T-helper 2 cell (primary cell): ENCODE data around the gene NUP98.
"Not testable (repeated sequence)": the region's sequence is repeated elsewhere in the genome, so short reads cannot be mapped to it uniquely, and the experiment has no call there.

Experiments
- DNase-seq, 5 experiments: peaks; one replicate each; pipeline versions ENCODE4 v3.0.0 to v3.0.0-alpha.2; 2012 to 2022

Gene NUP98

DNA sequence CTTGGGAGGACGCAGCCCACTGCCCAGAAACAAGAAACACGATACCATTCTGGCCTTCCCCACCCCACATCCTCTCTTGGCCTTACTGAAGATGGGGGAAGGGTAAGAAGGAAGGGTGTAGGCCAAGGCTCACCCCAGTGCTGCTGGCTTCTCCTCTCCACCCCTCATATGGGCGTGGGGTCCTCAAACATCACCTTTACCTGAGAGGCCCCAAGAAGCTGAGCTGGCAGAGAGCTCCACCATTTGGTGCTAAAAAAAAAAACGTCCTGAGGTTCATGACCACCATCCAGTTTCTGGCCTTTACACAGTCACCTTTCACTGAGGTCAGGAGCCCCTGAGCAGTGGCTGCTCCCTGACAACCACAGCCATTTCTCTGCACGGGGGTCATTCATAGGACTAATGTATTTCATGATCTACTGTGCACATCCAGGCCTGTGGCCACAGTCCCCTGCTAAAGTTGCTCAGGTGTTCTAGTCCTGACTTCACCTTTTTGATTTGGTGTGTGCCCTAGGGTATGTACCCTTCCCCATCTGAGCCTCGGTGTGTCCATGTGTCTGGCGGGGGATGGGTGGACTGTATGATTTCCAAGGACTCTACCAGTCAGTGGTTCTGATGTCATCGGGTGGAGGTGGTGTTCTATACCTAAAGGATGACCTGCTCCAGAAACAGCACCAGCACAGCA, 28.3 kb upstream of the NUP98 start:
- DNase-seq: no peak

DNA sequence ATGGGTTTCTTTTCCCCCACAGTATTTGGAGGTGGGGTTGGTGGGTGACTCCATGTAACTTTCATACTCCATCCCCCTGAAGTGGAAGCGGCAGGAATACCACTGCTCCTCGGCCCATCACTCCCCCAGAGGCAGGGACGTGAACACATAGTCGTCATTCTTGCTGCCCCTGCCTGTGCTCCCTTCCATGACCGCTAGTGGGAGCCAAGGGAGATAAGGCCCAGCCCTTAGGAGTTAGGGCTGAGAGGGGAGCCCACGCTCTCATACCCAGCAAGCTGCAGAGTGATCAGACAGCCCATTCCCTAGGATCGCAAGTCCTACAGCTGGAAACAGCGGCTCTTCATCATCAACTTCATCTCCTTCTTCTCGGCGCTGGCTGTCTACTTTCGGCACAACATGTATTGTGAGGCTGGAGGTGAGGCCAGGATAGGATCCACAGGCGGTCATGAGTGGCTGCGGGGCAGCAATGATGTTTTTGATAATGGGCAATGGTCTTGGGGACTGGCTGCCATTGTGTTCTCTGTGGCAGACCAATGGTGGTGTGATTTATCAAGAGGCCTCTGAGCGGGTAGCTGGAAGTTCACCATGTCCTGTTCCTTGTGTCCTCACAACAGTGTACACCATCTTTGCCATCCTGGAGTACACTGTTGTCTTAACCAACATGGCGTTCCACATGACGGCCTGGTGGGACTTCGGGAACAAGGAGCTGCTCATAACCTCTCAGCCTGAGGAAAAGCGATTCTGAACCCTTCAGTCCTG, 27.5 kb upstream of the NUP98 start:
- DNase-seq: peak; percentile 51 to 81 (median 73)

DNA sequence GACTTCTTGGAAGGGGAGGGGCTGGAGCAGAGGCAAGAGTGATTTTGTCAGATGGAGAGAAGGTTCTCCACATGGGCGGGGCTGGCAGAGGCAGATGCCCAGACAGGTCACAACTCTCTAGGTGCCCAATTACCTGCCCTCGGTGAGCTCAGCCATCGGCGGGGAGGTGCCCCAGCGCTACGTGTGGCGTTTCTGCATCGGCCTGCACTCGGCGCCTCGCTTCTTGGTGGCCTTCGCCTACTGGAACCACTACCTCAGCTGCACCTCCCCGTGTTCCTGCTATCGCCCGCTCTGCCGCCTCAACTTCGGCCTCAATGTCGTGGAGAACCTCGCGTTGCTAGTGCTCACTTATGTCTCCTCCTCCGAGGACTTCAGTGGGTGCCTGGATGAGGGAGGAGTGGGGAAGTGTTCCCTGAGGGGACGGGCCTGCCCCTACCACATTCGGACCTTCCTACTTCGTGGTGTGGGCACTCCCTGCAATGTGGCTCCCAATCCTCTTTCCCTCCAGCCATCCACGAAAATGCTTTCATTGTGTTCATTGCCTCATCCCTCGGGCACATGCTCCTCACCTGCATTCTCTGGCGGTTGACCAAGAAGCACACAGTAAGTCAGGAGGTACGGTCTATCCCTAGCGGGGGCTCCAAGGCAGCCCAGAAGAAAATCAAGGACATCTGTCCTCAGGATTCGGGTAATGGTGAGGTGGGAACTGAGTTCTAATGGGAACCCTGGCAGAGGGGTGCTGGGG, 26.6 kb upstream of the NUP98 start:
- DNase-seq: no peak

DNA sequence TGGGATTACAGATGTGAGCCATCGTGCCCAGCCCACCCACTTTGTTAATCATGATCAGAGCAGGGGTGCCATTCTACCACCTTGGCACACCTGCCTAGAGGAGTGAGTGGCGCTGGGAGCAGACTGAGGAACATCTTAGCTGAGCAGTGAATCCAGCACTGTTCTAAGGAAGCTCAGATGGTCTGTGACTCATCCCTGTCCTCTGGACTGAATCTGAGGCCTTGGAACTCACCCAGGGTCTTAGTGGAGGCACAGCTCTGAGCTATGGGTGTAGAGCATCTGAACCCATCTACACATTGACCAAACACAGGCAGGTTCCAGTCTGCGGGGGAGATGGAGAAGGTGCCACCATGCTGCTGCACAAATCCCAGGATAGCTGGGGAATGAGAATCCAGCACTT, 25.9 kb upstream of the NUP98 start:
- no peak for DNase-seq

DNA sequence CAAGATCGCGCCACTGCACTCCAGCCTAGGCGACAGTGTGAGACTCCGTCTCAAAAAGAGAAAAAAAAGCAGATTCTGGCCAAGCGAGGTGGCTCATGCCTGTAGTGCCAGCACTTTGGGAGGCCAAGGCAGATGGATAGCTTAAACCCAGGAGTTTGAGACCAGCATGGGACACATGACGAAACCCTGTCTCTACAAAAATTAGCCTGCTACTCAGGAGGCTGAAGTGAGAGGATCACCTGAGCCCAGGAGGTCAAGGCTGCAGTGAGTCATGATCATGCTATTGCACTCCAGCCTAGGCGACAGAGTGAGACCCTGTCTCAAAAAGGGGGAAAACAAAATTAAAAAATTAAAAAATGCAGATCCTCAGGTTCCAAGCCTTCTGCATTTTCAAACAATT, 25.0 kb upstream of the NUP98 start:
- DNase-seq: no peak

DNA sequence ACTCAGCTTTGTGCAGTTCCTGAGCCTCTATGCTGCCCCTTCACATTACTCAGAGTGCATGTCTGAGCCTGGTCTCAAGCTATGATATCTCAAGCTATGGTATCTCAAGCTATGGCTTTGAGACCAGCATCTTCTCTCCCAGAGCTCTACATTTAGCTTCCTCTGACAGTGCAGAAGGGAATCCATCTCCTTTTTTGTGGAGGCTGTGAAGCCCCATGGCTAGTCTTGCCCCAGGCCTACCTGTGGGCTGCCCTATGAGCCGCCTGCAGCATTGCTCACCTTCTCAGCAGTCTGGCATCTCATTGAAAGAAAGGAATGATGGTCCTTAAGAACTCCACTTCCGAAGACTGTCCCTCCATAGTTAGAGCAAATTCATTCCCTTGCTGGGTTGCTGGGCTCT, 23.6 kb upstream of the NUP98 start:
- no peak for DNase-seq

DNA sequence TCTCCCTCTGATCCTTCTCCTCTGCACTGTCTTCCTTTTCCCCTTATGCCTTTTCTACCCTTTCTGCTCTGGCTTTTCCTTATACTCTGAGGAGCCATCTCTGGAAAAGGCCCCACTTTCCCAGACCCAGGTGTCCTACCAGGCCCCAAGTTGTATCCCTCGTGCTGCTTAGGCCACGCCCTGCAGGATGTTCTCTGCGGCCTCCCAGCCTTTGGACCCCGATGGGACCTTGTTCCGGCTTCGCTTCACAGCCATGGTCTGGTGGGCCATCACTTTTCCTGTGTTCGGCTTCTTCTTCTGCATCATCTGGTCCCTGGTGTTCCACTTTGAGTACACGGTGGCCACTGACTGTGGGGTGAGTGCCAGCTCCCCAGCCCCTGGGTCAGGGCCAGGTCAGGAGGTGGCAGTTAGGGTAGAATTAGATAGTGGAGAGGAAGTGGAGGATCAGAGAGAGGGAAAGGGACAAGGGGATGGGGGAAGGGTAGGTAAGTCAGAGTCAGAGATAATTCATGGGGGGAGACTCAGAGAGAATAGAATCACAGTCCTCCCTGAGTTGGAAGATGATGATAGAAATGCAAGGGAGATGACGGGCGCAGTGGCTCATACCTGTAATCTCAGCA, 19.9 kb upstream of the NUP98 start:
- no peak for DNase-seq

DNA sequence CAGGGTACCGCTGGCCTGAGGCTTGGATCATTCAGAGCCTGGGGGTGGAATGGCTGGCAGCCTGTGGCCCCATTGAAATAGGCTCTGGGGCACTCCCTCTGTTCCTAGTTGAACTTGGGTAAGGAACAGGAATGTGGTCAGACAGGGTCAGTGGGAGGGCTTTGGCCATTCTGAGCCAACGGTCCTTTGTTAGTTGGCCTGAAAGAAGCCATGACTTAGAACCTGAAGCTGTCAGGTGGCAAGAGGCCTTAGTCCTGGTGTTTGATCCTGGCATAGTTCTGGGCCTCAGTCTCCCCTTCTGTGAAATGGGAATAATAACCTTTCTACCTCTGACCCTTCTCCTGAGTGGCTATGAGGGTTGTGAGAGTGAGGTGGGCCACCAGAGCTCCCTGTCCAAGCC, 19.3 kb upstream of the NUP98 start:
- DNase-seq: no peak

DNA sequence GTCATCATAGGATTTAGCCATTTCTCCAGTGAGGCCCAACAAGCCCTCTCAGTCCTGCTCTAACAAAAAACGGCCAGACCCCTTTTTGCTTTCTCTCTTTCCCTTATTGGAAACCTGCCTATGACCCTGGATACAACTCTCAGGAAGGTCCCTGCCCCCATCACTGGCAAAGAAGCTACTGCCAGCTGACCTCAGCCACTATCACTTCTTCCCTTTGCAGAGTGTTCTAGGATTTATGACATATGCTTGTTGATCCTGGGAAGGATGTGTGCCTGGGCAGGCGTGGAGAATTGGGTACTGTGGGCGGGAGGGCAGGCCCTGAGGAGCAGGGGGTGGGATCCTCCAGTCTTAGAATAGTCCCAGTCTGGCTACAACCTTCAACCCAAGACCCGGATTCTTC, 18.5 kb upstream of the NUP98 start:
- no peak for DNase-seq

DNA sequence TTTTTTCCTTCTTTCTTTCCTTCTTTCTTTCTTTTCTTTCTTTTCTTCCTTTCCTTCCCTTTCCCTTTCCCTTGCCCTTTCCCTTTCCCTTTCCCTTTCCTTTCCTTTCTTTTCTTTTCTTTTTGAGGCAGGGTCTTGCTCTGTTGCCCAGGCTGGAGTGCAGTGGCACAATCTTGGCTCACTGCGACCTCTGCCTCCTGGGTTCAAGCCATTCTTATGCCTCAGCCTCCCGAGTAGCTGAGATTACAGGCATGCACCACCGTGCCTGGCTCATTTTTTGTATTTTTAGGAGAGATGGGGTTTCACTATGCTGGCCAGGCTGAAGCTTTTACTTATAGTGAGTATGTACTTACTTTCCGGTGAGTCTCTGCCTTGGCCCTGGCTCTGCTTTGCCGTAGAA, 17.5 kb upstream of the NUP98 start:
- DNase-seq: not testable (repeated sequence)

DNA sequence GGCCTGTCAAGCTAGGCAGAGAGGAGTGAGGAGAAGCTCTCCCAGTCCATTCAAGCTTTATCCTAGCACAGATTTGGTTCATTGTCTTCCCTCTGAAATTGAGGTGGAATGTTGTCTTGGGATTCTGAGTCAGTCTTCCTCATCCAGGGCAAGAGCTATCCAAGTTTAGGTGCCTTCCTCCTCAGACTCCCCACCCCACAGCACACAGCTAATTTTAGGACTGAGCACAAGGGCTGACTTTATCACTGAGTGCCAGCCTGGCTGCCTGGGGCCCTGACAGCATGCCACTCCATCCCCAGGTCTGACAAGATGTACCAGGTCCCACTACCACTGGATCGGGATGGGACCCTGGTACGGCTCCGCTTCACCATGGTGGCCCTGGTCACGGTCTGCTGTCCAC, 13.6 kb upstream of the NUP98 start:
- DNase-seq: no peak

DNA sequence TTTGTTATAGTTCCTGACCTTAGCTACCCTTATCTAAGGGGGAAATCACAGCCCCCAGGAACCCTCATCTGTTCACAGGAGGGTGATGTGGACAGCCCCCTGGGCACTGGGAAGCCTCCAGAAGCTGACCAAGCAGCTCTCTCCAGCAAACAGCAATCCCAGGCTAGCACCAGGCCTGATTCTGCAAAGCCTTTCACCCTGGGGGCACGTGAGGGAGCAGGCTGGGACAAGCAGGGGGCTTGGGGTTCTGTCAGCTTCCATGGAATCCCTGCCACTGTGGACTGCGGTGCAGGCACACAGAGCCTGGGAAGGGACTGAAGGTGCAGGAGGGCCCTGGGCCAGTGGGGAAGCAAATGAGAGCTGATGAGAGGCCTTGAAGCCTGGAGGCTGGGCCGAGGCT, 13.1 kb upstream of the NUP98 start:
- no peak for DNase-seq

DNA sequence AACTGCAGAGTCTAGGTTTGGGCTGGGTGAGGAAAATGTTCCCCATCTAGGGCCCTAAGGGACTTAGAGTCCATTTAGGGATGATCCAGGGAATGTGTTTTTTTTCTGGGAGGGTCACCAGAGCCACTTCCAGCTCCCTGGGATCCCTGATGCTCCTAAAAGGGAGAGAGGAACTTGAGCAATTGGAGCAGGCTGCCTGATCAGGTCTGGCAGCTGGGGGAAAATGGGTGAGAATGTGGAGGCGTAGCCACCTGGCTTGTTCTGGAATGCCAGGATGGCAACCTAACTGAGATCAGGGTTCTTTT, 12.2 kb upstream of the NUP98 start:
- no peak for DNase-seq

DNA sequence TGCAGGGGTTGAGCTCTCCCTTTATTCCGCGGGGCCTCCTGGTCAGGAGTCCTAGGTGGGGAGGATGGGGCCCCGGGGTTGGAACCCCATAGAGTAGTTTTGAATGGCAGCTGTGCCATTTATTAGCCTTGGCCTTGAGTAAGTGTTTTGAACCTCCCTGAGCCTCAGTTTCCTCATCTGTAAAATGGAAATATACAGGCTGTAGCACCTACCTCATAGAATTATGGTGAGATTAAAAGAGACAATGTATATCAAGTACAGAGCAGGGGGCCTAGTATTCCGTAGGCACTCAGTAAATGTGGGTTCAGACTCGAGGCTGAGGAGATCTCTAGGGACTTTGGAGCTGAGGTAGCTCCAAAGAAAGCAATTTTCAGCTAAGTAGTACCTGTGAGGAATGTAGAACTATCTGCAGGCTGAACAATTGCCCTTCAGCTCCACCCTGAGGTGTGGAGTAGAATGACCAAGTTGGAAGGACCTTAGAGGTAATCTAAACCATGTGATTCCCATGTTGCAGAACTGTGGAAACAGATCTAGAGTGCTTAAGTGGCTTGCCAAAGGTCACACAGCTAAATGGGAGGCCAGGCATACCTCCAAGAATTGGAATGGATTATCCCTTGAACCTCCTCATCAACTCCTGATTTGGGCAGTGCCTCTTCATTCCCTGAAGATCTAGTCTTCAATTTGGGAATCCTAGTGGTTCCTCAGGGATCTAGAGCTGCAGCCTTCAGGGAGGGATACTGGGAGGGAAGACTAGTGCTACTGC, 11.7 kb upstream of the NUP98 start:
- peak in 3 of 5 experiments; percentile 28 to 83 (median 40) for DNase-seq

DNA sequence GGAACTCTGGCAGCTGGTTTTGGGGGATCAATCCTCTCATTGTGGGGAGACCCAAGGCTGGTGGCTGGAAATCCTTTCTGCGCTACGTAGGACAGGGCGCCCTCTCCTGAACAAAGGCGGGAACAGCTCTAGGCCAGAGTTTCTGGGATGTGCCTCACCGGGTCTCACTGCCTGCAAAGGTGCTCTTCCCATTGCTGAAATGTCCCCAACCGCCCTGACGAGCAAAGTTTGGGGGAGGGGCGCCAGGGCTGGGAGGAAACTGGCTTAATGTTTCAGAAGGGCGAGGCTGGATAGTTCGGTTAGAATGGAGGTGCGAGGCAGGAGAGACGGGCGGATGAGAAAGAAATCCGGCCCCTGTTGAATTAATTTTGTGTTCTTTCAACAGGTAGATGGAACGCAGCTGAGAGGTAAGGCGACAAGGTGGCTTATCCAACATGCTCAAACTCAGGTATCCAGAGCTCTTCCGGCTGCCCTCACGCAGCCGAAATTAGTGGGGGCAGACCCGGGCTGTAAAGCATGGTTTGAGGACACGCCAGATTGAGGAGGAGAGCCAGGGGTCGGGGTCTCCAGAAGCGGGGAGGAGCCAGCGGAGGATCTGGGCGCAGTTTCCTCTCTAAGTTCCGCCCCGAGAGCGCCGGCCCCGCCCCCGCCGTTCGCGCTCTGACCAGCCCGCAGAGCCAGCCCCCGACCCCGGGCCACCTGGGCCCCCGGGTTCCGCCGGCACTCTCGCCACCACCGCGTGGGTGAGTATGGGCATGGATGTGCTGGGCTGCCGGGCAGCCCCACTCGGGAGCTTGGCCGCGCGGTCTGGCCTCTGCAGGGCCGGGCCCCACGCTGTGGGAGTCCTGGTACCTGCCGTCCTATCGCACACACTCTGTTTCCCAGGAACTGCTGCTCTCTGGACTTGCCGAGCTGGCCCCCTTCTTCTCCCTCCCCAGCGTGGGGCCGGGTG, 10.8 kb upstream of the NUP98 start, which contains the start of gene PGAP2:
TSS of gene PGAP2 (plus strand) at position 652 of the 952 bp plus-strand sequence. CDS start 2,700 bp downstream, outside the sequence.
- peak; percentile 30 to 65 (median 44) for DNase-seq

DNA sequence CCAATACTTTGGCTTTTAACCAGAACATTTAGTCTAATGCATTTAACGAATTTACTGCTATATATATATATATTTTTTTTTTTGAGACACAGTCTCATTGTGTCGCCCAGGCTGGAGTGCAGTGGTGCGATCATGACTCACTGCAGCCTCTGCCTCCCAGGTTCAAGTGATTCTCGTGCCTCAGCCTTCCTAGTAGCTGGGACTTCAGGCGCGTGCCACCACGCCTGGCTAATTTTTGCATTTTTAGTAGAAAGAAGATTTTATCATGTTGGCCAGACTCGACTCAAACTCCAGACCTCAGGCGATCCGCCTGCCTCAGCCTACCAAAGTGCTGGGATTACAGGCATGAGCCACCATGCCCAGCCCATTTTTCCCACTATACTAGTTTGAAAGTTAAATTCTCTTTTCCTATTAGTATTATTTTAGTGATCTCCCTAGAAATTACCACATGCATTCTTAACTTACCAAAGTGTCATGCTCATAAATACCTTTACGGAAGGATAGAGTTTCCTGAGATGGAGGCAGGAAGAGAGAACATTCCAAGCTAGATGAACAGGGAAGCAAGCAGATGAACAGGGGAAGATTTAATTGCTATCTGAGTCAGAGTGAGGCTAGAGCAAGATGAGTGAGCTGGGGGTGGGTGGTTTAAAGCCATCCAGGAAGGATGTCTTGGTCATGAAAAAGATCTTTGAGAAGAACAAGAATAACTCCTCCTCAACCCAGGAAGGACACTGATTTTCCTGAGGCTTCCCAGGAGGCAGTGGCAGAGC, 6.6 kb upstream of the NUP98 start:
- DNase-seq: no peak

DNA sequence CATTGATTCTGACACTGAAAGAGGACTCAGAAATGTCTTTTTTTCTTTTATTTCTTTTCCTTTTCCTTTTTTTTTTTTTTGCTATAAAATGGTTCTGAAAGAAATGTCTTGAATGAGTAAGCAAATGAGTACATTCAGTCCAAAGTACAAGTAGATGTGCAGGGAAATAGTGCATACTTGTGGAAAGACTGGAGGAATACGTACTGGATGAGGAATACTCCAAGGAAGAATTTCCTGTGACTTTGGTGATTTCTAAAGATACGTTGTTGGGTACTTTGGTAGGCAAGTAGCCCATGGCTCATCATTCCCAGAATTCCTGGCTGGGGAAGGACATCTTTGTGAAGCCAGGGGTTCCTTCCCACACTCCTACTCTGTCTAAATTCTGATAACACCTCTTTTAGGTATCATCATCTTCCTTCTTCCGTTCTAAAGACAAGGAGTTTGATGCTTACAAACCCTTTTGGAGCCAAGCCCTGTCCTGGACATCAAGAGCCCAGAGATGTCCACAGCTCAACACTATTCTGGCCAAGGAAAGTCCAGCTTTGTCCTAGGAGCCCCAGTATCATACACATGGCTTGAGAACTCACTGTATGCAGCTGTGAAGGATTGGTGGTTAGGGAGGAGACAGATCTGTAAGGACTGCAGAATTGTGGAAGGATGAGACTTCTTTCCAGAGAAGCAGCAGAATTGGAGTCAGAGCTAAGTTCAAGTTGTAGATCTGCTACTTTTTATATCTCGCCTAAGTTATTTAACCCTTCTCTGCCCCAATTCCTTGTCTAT, 4.8 kb upstream of the NUP98 start:
- DNase-seq: no peak

DNA sequence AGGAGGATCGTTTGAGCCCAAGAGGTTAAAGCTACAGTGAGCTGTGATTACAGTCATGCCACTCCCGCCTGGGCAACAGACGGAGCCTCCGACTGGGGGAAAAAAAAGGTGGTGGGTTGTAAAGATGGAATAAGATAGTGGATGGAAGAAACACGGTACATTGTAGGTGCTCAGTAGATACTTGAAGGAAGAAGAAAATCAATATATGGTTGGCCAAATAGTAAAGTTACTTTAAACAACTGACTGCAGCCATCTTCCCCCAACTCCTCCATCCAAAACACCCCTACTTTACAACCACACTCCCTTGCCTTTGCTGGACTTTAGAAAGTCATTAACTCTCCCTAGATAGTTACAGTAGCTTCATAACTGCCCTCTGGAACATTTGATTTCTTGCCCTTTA, 2.5 kb upstream of the NUP98 start:
- no peak for DNase-seq

DNA sequence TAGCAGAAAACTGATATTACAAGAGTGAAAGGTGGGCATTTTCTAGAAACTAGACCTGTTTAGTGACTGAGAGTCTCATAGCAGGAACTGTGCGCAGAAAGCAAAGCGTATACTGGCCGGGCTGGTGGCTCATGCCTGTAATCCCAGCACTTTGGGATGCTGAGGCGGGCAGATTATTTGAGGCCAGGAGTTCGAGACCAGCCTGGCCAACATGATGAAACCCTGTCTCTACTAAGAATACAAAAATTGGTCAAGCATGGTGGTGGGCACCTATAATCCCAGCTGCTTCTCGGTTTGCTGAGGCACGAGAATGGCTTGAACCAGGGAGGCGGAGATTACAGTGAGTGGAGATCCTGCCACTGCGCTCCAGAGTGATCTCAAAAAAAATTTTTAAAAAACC, 1.8 kb upstream of the NUP98 start:
- DNase-seq: no peak

DNA sequence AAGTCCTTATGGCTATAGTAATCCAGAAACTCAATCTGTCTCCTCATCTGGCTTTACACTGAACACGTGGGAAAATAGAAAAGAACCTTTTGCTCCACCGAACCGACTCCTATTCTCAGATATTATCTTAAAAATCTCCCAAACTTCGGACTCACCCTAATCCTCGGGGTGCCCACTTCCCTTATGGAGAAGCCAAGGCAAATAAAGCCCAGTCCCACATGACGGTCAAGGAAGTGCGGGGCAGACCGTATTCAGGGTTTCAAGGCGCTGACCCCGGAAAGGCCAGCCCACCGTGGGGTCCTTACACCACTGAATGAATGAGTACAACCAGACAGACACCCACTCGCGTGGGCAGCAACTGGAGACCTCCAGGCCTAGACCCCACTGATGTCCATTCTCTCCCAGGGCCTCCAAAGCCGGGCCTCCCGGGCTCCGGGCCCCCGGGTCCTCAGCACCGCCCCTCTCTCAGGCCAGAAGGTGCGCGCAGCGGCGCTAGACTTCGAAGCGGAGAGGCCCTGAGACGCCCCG, 489 bp downstream of the NUP98 start:
- DNase-seq: no peak
